ENCODE measurements around the gene OR2L13. TPM values are rescaled to one million over a fixed set of nuclear protein-coding genes. Genes with fewer than 3 reads are reported as not detected.

Gene OR2L13, protein sequence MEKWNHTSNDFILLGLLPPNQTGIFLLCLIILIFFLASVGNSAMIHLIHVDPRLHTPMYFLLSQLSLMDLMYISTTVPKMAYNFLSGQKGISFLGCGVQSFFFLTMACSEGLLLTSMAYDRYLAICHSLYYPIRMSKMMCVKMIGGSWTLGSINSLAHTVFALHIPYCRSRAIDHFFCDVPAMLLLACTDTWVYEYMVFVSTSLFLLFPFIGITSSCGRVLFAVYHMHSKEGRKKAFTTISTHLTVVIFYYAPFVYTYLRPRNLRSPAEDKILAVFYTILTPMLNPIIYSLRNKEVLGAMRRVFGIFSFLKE
- total RNA-seq, result not detected in 2 replicates

DNA sequence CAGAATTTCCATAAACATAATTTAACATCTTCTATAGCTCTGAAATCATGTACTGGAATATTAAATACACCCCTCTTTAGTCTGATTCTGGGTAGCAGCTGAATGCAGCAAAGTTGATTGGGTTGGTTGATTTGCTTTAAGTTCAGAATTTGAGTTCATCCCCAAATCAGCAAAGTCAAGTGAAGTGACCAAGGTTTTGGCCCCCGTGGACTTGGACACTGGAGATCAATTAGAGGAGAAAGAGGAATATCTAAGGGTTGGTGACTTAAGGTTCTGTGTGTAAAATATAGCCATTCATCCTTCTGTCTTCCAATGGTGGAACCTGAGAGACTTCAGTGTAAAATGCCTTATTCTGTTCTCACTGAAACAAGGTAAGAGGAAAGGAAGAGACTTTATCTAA lies at the start of gene OR2L13:
TSS of gene OR2L13 (plus strand) at position 301 of the 400 bp plus-strand sequence. CDS start 4,192 bp downstream, outside the sequence.

DNA sequence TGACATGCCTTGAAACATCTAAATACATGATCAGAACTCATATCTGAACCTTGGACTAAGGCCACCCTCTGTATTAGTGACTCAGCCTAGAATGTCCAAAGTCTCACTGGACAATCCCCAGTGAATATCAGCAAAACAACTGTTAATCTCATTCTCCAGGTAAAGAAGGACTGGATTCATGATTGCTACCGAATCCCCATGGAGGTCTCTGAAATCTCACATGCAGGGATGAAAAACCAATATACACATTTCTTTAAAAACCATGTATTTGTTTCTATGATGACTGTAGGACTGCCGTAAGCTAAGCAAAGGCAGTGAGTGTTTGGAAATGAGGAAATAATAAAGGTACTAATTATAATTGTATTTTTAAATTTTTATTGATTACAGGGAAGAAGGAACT lies 48.4 kb upstream of the OR2L13 start, which contains the start of gene OR2L3:
TSS of gene OR2L3 (plus strand) at position 301 of the 400 bp plus-strand sequence. CDS start 13,846 bp downstream, outside the sequence.

DNA sequence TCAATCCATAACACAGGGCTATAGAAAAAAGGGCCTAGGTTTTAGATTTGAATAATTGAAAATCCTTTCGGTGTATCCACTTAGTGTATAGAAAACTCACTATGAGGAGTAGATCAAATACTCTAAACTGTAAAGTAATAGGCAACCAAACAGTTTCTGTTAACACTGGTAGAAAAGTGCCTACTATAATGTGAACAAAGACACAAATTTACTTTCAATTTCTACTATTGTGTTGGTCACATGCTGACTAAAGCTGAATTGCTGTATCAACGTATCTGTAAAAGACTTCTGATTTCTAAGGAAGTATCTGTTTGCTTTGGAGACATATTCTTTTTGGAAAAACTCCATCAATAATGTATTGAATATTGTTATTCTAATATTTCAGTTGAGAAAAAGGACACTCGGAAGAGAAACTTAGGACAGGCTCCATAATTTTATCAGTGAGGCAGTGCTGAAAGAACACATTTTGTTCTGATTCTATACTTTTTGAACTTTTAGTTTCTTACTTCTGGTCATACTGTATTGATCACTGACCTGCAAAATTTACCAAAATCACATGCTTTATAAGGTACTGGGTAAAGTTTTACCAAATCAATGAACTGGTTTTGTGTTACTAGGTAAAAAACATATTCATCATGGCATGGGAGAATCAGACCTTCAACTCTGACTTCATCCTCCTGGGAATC lies 49.7 kb downstream of the OR2L13 start, which contains the start of gene OR2M5:
TSS of gene OR2M5 (plus strand) at position 636 of the 686 bp plus-strand sequence. CDS start at position 636, 0 bp downstream.

Other genes starting within 250 kb of the OR2L13 start
- 0.24 TPM in 1 of 2 replicates, not detected in the other for gene TRIM58, start 238.0 kb upstream of the OR2L13 start, total RNA-seq
- not detected in 2 replicates for gene OR2W3, start 199.6 kb upstream of the OR2L13 start, total RNA-seq
- gene OR2T8, start 174.9 kb upstream of the OR2L13 start, total RNA-seq, result not detected in 2 replicates
- not detected in 2 replicates for gene OR2AJ1, start 170.3 kb upstream of the OR2L13 start, total RNA-seq
- gene OR2L8, start 146.3 kb upstream of the OR2L13 start, total RNA-seq, result not detected in 2 replicates
- gene OR2AK2, start 130.0 kb upstream of the OR2L13 start, total RNA-seq, result not detected in 2 replicates
- not detected in 2 replicates for gene OR2L5, start 81.5 kb upstream of the OR2L13 start, total RNA-seq
- gene OR2L2, start 65.1 kb upstream of the OR2L13 start, total RNA-seq, result under 0.01 TPM in 1 of 2 replicates, not detected in the other
- gene OR2L3, start 48.3 kb upstream of the OR2L13 start, total RNA-seq, result not detected in 2 replicates
- gene OR2M5, start 50.0 kb downstream of the OR2L13 start, total RNA-seq, result not detected in 2 replicates
- gene OR2M2, start 79.6 kb downstream of the OR2L13 start, total RNA-seq, result not detected in 2 replicates
- not detected in 2 replicates for gene OR2M3, start 102.1 kb downstream of the OR2L13 start, total RNA-seq
- not detected in 2 replicates for gene OR2M4, start 136.2 kb downstream of the OR2L13 start, total RNA-seq
- not detected in 2 replicates for gene OR2T33, start 182.8 kb downstream of the OR2L13 start, total RNA-seq
- not detected in 2 replicates for gene OR2T12, start 208.2 kb downstream of the OR2L13 start, total RNA-seq
- gene OR2M7, start 229.4 kb downstream of the OR2L13 start, total RNA-seq, result not detected in 2 replicates